Subcutaneous adipose tissue (tissue), 4 donors: ENCODE data around the gene PTPN14. TPM values are rescaled to one million over a fixed set of nuclear protein-coding genes. Genes with fewer than 3 reads are reported as not detected.

Experiments used
- CTCF ChIP-seq: fragments of 450-650 bp; IDR thresholded peaks from one replicate; pipeline ENCODE4 v1.5.1; 2016; ENCODE audit warnings: low read depth, mild to moderate bottlenecking, control low read depth, antibody characterized with exemption, moderate library complexity
- total RNA-seq, 4 donors: library from RNA; depleted of rRNA; stranded (reverse); fragments of >200 nt; gene quantifications; one replicate each; pipeline ENCODE4 v1.1.0, GENCODE V29; 2016

Gene PTPN14
- total RNA-seq, 4 donors from 2014 or later = 13.1 to 39.2 (median 30.0) TPM

- no peak for TF ChIP-seq CTCF
Observed at GRCh38 chr1:214362188-214362882, 189.1 kb downstream of the PTPN14 start.

GRCh38 chr1:214361636-214362035, 189.8 kb downstream of the PTPN14 start:
- no peak for TF ChIP-seq CTCF

- no peak for TF ChIP-seq CTCF
Observed at GRCh38 chr1:214360525-214361164, 190.8 kb downstream of the PTPN14 start.

GRCh38 chr1:214360116-214360515, 191.3 kb downstream of the PTPN14 start:
- no peak for TF ChIP-seq CTCF

- no peak for TF ChIP-seq CTCF
Observed at GRCh38 chr1:214354440-214355148, 196.8 kb downstream of the PTPN14 start.

- no peak for TF ChIP-seq CTCF
Observed at GRCh38 chr1:214352838-214353237, 198.6 kb downstream of the PTPN14 start.
